GM12878 (cell line): Measurements from ENCODE around the gene CYB561A3. TPM values are rescaled to one million over a fixed set of nuclear protein-coding genes. Genes with fewer than 3 reads are reported as not detected.

Experiments
- ATAC-seq: fragments of 200-7000 bp; cut with Tn5 transposase; 3 replicates; pipeline ENCODE4 v1.9.1; 2020; ENCODE audit warnings: mild to moderate bottlenecking, moderate library complexity
- BruUV-seq: library from RNA; stranded (reverse); fragments of 400-500 nt; replicated peaks from 2 replicates; lab custom pipeline; 2021; lab: Mats Ljungman, UMichigan
- CTCF ChIA-PET: fragments of 300-600 bp; sonication (Branson Sonifier 250); formaldehyde crosslinking; extraction: SDS; loops from one replicate; lab custom pipeline; 2021; ENCODE audit warnings: inconsistent platforms; lab: Yijun Ruan, JAX
- POLR2A ChIA-PET: fragments of 350-600 bp; formaldehyde crosslinking; extraction: SDS; loops from one replicate; lab custom pipeline; 2021; ENCODE audit warnings: inconsistent platforms; lab: Charles Lee
- RAD21 ChIA-PET: fragments of 300-600 bp; sonication (Branson Sonifier 250); formaldehyde crosslinking; loops from one replicate; lab custom pipeline; 2023; ENCODE audit warnings: antibody characterized with exemption; ENCODE audit not compliant: unreplicated experiment; lab: Charles Lee
- SMC1A ChIA-PET: fragments of 300-600 bp; sonication (Branson Sonifier 250); formaldehyde crosslinking; loops from one replicate; lab custom pipeline; 2023; ENCODE audit not compliant: unreplicated experiment, uncharacterized antibody; lab: Charles Lee
- DNase-seq: peaks from one replicate; pipeline ENCODE4 v3.0.0-alpha.2; 2011; ENCODE audit warnings: low read depth, low spot score
- FAIRE-seq: peaks from 3 replicates; lab custom pipeline; 2011; peaks lifted over from hg19 to GRCh38; lab: Jason Lieb, UNC
- H2AFZ ChIP-seq: 2 replicates; pipeline ENCODE4 v1.6.0; 2011; ENCODE audit warnings: low read depth, low read length, control low read depth; ENCODE audit not compliant: control insufficient read depth
- H3K27ac ChIP-seq: 2 replicates; pipeline ENCODE4 v1.5.1; 2011; ENCODE audit warnings: control low read depth; ENCODE audit not compliant: control insufficient read depth, insufficient read depth
- H3K27me3 ChIP-seq, 2 experiments: replicated peaks in 1 of 2; 2 replicates each; pipeline versions ENCODE4 v1.6.0 to v1.6.1; 2011; ENCODE audit warnings: low read length in 1 of 2; ENCODE audit not compliant: control insufficient read depth in 2 of 2, insufficient read depth in 2 of 2
- H3K36me3 ChIP-seq, 2 experiments: 2 replicates each; pipeline ENCODE4 v1.5.1; 2011; ENCODE audit warnings: low read length in 1 of 2; ENCODE audit not compliant: control insufficient read depth in 2 of 2, insufficient read depth in 2 of 2
- H3K4me1 ChIP-seq: 2 replicates; pipeline ENCODE4 v1.6.1; 2011; ENCODE audit warnings: mild to moderate bottlenecking, low read length, moderate library complexity, mixed read lengths; ENCODE audit not compliant: control insufficient read depth, insufficient read depth
- H3K4me2 ChIP-seq: 2 replicates; pipeline ENCODE4 v1.6.0; 2011; ENCODE audit warnings: control low read depth; ENCODE audit not compliant: control insufficient read depth, insufficient read depth
- H3K4me3 ChIP-seq: fragments of 200-600 bp; sonication (generic); 2 replicates; pipeline ENCODE4 v1.5.1; 2016
- H3K79me2 ChIP-seq: 2 replicates; pipeline ENCODE4 v1.6.0; 2011; ENCODE audit warnings: low read length; ENCODE audit not compliant: control insufficient read depth, insufficient read depth
- H3K9ac ChIP-seq: 2 replicates; pipeline ENCODE4 v1.8.0; 2011; ENCODE audit warnings: low read length, control low read depth, mixed read lengths; ENCODE audit not compliant: control insufficient read depth, insufficient read depth
- H3K9me3 ChIP-seq: replicated peaks from 3 replicates; pipeline ENCODE4 v1.5.1; 2011; ENCODE audit warnings: mild to moderate bottlenecking, low read length; ENCODE audit not compliant: control insufficient read depth, insufficient read depth
- H4K20me1 ChIP-seq: 2 replicates; pipeline ENCODE4 v1.6.0; 2011; ENCODE audit not compliant: control insufficient read depth, insufficient read depth
- MTA2 ChIP-seq: fragments of 450-650 bp; IDR thresholded peaks from 2 replicates; pipeline ENCODE4 v1.6.1; 2016; ENCODE audit warnings: low read depth, mild to moderate bottlenecking, moderate library complexity
- PKNOX1 ChIP-seq: fragments of 450-650 bp; IDR thresholded peaks from 2 replicates; pipeline ENCODE4 v1.6.1; 2016; ENCODE audit warnings: mild to moderate bottlenecking
- POLR2A ChIP-seq: IDR thresholded peaks from 2 replicates; pipeline ENCODE4 v1.6.1; 2011; ENCODE audit warnings: low read depth, mild to moderate bottlenecking, low read length
- TCF7 ChIP-seq: IDR thresholded peaks from 2 replicates; pipeline ENCODE4 v1.6.1; 2014; ENCODE audit warnings: antibody characterized with exemption, borderline replicate concordance
- WGBS: methylation state at CpG from one replicate; pipeline ENCODE4 v1.1.6; 2016; ENCODE audit warnings: low lambda C conversion rate; ENCODE audit not compliant: insufficient replicate concordance, insufficient coverage; ENCODE audit errors: missing lambda C conversion rate; 5-methylcytosine and 5-hydroxymethylcytosine counted together
- in situ Hi-C: fragments of 300-500 bp; cut with MboI; formaldehyde crosslinking; loops from 9 replicates; pipeline ENCODE4 v1.14.3; 2018; ENCODE audit warnings: mixed read lengths
- intact Hi-C: fragments of 100-400 bp; cut with micrococcal nuclease; formaldehyde crosslinking; loops from one replicate; pipeline ENCODE4 v1.14.2; 2022; ENCODE audit not compliant: unreplicated experiment
- polyA plus RNA-seq, 11 experiments: library from polyadenylated mRNA; depleted of rRNA in 4 of 11; unstranded in 6 of 11; stranded (reverse) in 5 of 11; fragments of >200 nt; fragmentation: Nextera tagmentation in 4 of 11; fragmentation: Illumina TruSeq in 1 of 11; extraction: Ambion mirVana in 4 of 11; extraction: Trizol in 1 of 11; gene quantifications; 1 replicate in 1 of 11; 2 replicates in 10 of 11; pipeline versions ENCODE4 v1.2.1 to v1.2.3, GENCODE V29; 2011 to 2016; ENCODE audit warnings: inconsistent platforms in 2 of 11, missing spikeins in 2 of 11, low read depth in 1 of 11
- total RNA-seq, 4 experiments: library from RNA; depleted of rRNA in 3 of 4; stranded (reverse); fragments of >200 nt in 3 of 4; fragmentation: Illumina TruSeq in 1 of 4; extraction: Trizol in 1 of 4; gene quantifications; 2 replicates each; pipeline versions ENCODE4 v1.2.1 to v1.2.3, GENCODE V29; 2013 to 2021

Gene CYB561A3
- total and polyA plus RNA-seq, 10 of the 15 experiments (the other 5 are each of a cell fraction or from before 2014, with no cell fraction given) = 40.1 to 169 (median 74.4) TPM

GRCh38 chr11:61347916-61348461 is 13.7 kb downstream of the CYB561A3 start (continued):
- TF ChIP-seq PKNOX1 (no peak), MTA2 (no peak)
- TF ChIP-seq, all 136 proteins: peak for 0

- DNase-seq = no peak
- H2AFZ ChIP-seq = no peak overlapping the region
- H3K9ac ChIP-seq = no peak overlapping the region
- ChIA-PET CTCF (interaction anchor here (1.7 to 4.5 kb wide), 2 partner anchors 10 to 40 kb away, joined by 7 to 22 read pairs; no protein-coding TSS in a partner anchor), RAD21 (interaction anchor here (1.0 kb wide), 1 partner anchor 10 kb away, joined by 3 read pairs; no protein-coding TSS in a partner anchor), SMC1A (interaction anchor here (2.8 kb wide), 1 partner anchor 10 kb away, joined by 10 read pairs; no protein-coding TSS in a partner anchor), POLR2A (interaction anchor here (0.5 kb wide), 1 partner anchor 300 kb away, joined by 7 read pairs; no protein-coding TSS in a partner anchor)
- TF ChIP-seq POLR2A = peak; percentile 41; the same call in 1 of the 2 replicates
- no peak for TF ChIP-seq TCF7
- H3K4me2 ChIP-seq = no peak overlapping the region
- no peaks in the 10 kb centered on the region for H4K20me1 ChIP-seq
- intact Hi-C loops (no loop called here), in situ Hi-C loops (no loop called here)
- WGBS = 82% methylated on average over 14 of the region's 14 CpGs
- no peaks in the 10 kb centered on the region for H3K4me1 ChIP-seq
- BruUV-seq = no TSS peak
- H3K27ac ChIP-seq = no peak overlapping the region
- peaks cover 4 to 19% of the 10 kb centered on the region in 2 experiments for H3K36me3 ChIP-seq
- no peaks in the 10 kb centered on the region for H3K27me3 ChIP-seq
- no peak for FAIRE-seq
- no peaks in the 10 kb centered on the region for H3K9me3 ChIP-seq
- H3K4me3 ChIP-seq = no peak overlapping the region
- H3K79me2 ChIP-seq = no peaks in the 10 kb centered on the region
- no peak for ATAC-seq
Observed at GRCh38 chr11:61345954-61346843, 15.5 kb downstream of the CYB561A3 start.
